RWPE2 (cell line): ENCODE results near the gene PDIA6.

Experiments
- ATAC-seq: fragments of 200-7000 bp; cut with Tn5 transposase; 3 replicates; pipeline ENCODE4 v1.9.1; 2021; ENCODE audit warnings: low read depth
- DNase-seq: peaks from one replicate; pipeline ENCODE4 v3.0.0-alpha.2; 2020; ENCODE audit warnings: low spot score
- H3K27ac ChIP-seq: fragments of 450-650 bp; 2 replicates; pipeline ENCODE4 v1.5.1; 2017; ENCODE audit warnings: mild to moderate bottlenecking; ENCODE audit not compliant: poor library complexity, severe bottlenecking
- H3K27me3 ChIP-seq: fragments of 250-450 bp; sonication (Bioruptor Pico); 2 replicates; pipeline ENCODE4 v1.5.1; 2021; ENCODE audit warnings: mild to moderate bottlenecking, moderate library complexity; ENCODE audit not compliant: insufficient read depth, poor library complexity, severe bottlenecking
- H3K36me3 ChIP-seq: fragments of 250-450 bp; sonication (Bioruptor Pico); 2 replicates; pipeline ENCODE4 v1.5.1; 2020; ENCODE audit warnings: low read depth, mild to moderate bottlenecking, moderate library complexity
- H3K4me1 ChIP-seq: fragments of 250-450 bp; sonication (Bioruptor Pico); 2 replicates; pipeline ENCODE4 v1.5.1; 2021; ENCODE audit warnings: mild to moderate bottlenecking, moderate library complexity; ENCODE audit not compliant: insufficient read depth, poor library complexity, severe bottlenecking
- H3K4me3 ChIP-seq: fragments of 250-450 bp; sonication (Bioruptor Pico); 2 replicates; pipeline ENCODE4 v1.5.1; 2021; ENCODE audit warnings: mild to moderate bottlenecking, moderate library complexity; ENCODE audit not compliant: severe bottlenecking
- H3K9me3 ChIP-seq: fragments of 250-450 bp; sonication (Bioruptor Pico); 2 replicates; pipeline ENCODE4 v1.5.1; 2021; ENCODE audit warnings: mild to moderate bottlenecking, moderate library complexity; ENCODE audit not compliant: severe bottlenecking
- CTCF ChIP-seq: fragments of 450-650 bp; IDR thresholded peaks from one replicate; pipeline ENCODE4 v1.5.1; 2017; ENCODE audit warnings: mild to moderate bottlenecking, moderate library complexity; ENCODE audit not compliant: poor library complexity, severe bottlenecking

PDIA6 gene

DNA sequence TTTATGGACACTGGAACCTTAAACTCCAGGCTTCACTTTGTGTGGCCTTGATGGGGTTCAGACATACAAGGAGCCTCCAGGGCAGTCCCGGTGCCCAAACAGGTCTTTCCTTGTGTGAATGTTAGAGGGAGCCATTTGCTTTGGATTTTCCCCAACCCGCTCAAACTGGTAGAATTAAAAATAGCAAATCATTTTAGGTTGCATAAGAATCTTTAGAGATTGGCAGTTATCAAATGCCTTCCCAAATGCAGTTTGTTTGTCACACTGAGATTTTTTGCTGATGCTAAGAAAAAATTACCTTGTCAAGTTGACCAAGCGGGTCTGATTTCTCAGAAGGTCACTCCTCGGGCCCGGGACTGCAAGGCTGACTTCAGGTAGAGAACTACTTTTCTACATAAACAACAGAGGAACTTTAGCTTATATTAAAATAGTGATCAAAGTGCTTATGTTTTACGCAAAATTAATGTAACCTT lies 54.7 kb downstream of the PDIA6 start:
- no peaks in the 10 kb centered on the region for H3K27me3 ChIP-seq
- H3K9me3 ChIP-seq = no peaks in the 10 kb centered on the region
- H3K4me1 ChIP-seq = no peaks in the 10 kb centered on the region
- no peak for TF ChIP-seq CTCF
- no peak overlapping the region for H3K4me3 ChIP-seq
- no peak overlapping the region for H3K27ac ChIP-seq
- no peaks in the 10 kb centered on the region for H3K36me3 ChIP-seq
- ATAC-seq (no peak), DNase-seq (no peak)

DNA sequence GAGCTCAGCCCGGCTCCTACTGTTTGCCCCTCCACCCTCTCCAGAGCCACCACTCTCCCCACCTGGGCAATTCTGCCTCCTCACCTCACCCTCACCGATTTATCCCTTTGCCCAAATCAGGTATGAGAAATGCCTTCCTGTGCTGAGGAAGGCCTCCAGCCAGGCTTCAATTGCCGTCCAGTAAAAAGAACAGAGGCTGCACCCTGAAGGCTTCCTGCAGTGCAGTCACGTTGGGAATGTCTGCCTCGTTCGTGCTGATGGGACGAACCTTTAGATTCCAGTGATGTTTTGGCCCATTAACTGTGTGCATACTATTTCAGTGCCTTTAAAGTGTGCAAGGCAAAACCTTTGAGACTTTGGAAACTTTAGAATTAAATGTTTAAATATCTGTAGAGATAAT lies 57.0 kb downstream of the PDIA6 start:
- Histone ChIP-seq H3K27me3 (no peaks in the 10 kb centered on the region), H3K4me3 (no peak overlapping the region), H3K36me3 (no peaks in the 10 kb centered on the region), H3K27ac (no peak overlapping the region), H3K4me1 (no peaks in the 10 kb centered on the region), H3K9me3 (no peaks in the 10 kb centered on the region)
- TF ChIP-seq CTCF = no peak
- ATAC-seq = no peak
- DNase-seq = no peak

GRCh38 chr2:10753876-10754275 lies 58.7 kb downstream of the PDIA6 start:
- TF ChIP-seq CTCF = no peak
- ATAC-seq (no peak), DNase-seq (no peak)
- no peak overlapping the region for H3K27ac ChIP-seq
- no peaks in the 10 kb centered on the region for H3K4me1 ChIP-seq
- H3K36me3 ChIP-seq = no peaks in the 10 kb centered on the region
- no peaks in the 10 kb centered on the region for H3K27me3 ChIP-seq
- H3K4me3 ChIP-seq = no peak overlapping the region
- H3K9me3 ChIP-seq = no peaks in the 10 kb centered on the region

GRCh38 chr2:10753156-10753555 lies 59.4 kb downstream of the PDIA6 start:
- Histone ChIP-seq H3K36me3 (no peaks in the 10 kb centered on the region), H3K4me1 (no peaks in the 10 kb centered on the region), H3K27me3 (no peaks in the 10 kb centered on the region), H3K27ac (no peak overlapping the region), H3K4me3 (no peak overlapping the region), H3K9me3 (no peaks in the 10 kb centered on the region)
- TF ChIP-seq CTCF = no peak
- no peak for DNase-seq
- ATAC-seq = no peak

DNA sequence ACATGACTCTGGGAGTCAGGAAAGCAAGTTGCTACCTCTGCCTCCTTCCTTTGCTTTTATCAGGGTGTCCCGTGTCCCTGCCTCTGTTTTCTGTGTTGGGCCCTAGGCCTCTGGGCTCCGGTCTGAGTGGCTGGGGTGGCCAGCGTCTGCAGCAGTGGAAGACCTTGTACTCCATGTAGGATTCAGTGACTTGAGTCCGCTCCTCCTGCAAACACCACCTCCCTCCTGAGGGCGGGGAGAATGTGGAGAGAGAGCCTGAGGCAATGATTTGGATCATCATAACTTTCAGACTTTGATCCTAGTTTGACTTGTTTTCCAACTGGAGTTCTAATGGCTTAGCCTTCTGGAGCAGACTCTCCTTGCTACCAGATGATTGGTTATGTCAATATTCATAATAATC lies 60.3 kb downstream of the PDIA6 start:
- no peaks in the 10 kb centered on the region for H3K4me1 ChIP-seq
- H3K27ac ChIP-seq = no peak overlapping the region
- ATAC-seq = no peak
- no peak for TF ChIP-seq CTCF
- DNase-seq = no peak
- no peak overlapping the region for H3K4me3 ChIP-seq
- no peaks in the 10 kb centered on the region for H3K27me3 ChIP-seq
- no peaks in the 10 kb centered on the region for H3K9me3 ChIP-seq
- no peaks in the 10 kb centered on the region for H3K36me3 ChIP-seq
